HG02970 (cell line): ENCODE data around the gene SH3BP5L.
A peak's percentile ranks its signal among the peaks of the same experiment; 100 is the strongest.
"Not testable (repeated sequence)": the region's sequence is repeated elsewhere in the genome, so short reads cannot be mapped to it uniquely, and the experiment has no call there.

Source experiments
- ATAC-seq: cut with Tn5 transposase; IDR thresholded peaks from one replicate; pipeline ENCODE4 v1.9.1; 2021; ENCODE audit warnings: mild to moderate bottlenecking, moderate library complexity, moderate number of reproducible peaks; ENCODE audit not compliant: unreplicated experiment, low FRiP score

SH3BP5L gene

GRCh38 chr1:248812736-248813425 lies 12.8 kb downstream of the SH3BP5L start:
- no peak for ATAC-seq

GRCh38 chr1:248811514-248812490 lies 13.9 kb downstream of the SH3BP5L start:
- no peak for ATAC-seq

- no peak for ATAC-seq
These were observed 14.8 kb downstream of the SH3BP5L start for GRCh38 chr1:248810727-248811513.

- ATAC-seq: no peak
These were observed 15.6 kb downstream of the SH3BP5L start for GRCh38 chr1:248810000-248810726.

- no peak for ATAC-seq
These were observed 16.8 kb downstream of the SH3BP5L start for GRCh38 chr1:248808876-248809275.

- no peak for ATAC-seq
These were observed 18.5 kb downstream of the SH3BP5L start for GRCh38 chr1:248807067-248807737.

- ATAC-seq: no peak
These were observed 19.8 kb downstream of the SH3BP5L start for GRCh38 chr1:248805876-248806275.

GRCh38 chr1:248804771-248805681 lies 20.7 kb downstream of the SH3BP5L start:
- peak; percentile 86 for ATAC-seq

- not testable (repeated sequence) for ATAC-seq
These were observed 22.2 kb downstream of the SH3BP5L start for GRCh38 chr1:248803501-248803900.

GRCh38 chr1:248802454-248802853 lies 23.3 kb downstream of the SH3BP5L start:
- no peak for ATAC-seq

GRCh38 chr1:248800459-248800858 lies 25.3 kb downstream of the SH3BP5L start:
- ATAC-seq: no peak

- no peak for ATAC-seq
These were observed 26.9 kb downstream of the SH3BP5L start for GRCh38 chr1:248798791-248799190.

- ATAC-seq: not testable (repeated sequence)
These were observed 31.1 kb downstream of the SH3BP5L start for GRCh38 chr1:248794663-248795062.

GRCh38 chr1:248793592-248793991 lies 32.1 kb downstream of the SH3BP5L start:
- peak; percentile 77 for ATAC-seq

- no peak for ATAC-seq
These were observed 33.4 kb downstream of the SH3BP5L start for GRCh38 chr1:248792342-248792741.

GRCh38 chr1:248791010-248791409 lies 34.7 kb downstream of the SH3BP5L start:
- no peak for ATAC-seq

GRCh38 chr1:248790456-248790855 lies 35.3 kb downstream of the SH3BP5L start:
- ATAC-seq: no peak

- not testable (repeated sequence) for ATAC-seq
These were observed 36.4 kb downstream of the SH3BP5L start for GRCh38 chr1:248789337-248789736.
